Hepatocyte (in vitro differentiated cells): ENCODE measurements around the gene ENG. TPM values are rescaled to one million over a fixed set of nuclear protein-coding genes. Genes with fewer than 3 reads are reported as not detected.
A peak's percentile ranks its signal among the peaks of the same experiment; 100 is the strongest.

Experiments
- DNase-seq: peaks from one replicate; pipeline ENCODE4 v3.0.0-alpha.2; 2016; ENCODE audit warnings: low spot score
- H2AFZ ChIP-seq: fragments of 200-600 bp; sonication (generic); 2 replicates; pipeline ENCODE4 v1.6.0; 2016; ENCODE audit warnings: antibody characterized with exemption, mild to moderate bottlenecking
- H3K27ac ChIP-seq: fragments of 200-600 bp; sonication (generic); 2 replicates; pipeline ENCODE4 v1.5.1; 2016; ENCODE audit warnings: mild to moderate bottlenecking
- H3K27me3 ChIP-seq: fragments of 200-600 bp; sonication (generic); 2 replicates; pipeline ENCODE4 v1.6.1; 2016
- H3K36me3 ChIP-seq: fragments of 200-600 bp; sonication (generic); replicated peaks from 2 replicates; pipeline ENCODE4 v1.5.1; 2016; ENCODE audit warnings: low read depth; ENCODE audit not compliant: insufficient read depth
- H3K4me1 ChIP-seq: fragments of 200-600 bp; sonication (generic); 2 replicates; pipeline ENCODE4 v1.5.1; 2016; ENCODE audit warnings: mild to moderate bottlenecking, moderate library complexity; ENCODE audit not compliant: insufficient read depth
- H3K4me2 ChIP-seq: fragments of 200-600 bp; sonication (generic); 2 replicates; pipeline ENCODE4 v1.6.0; 2016
- H3K4me3 ChIP-seq: fragments of 200-600 bp; sonication (generic); 2 replicates; pipeline ENCODE4 v1.5.1; 2016; ENCODE audit warnings: mild to moderate bottlenecking
- H3K79me2 ChIP-seq: fragments of 200-600 bp; sonication (generic); 2 replicates; pipeline ENCODE4 v1.6.0; 2017; ENCODE audit warnings: mild to moderate bottlenecking
- H3K9me2 ChIP-seq: fragments of 200-600 bp; sonication (generic); replicated peaks from 2 replicates; pipeline ENCODE4 v1.6.0; 2017; ENCODE audit warnings: mild to moderate bottlenecking; ENCODE audit not compliant: insufficient read depth
- H3K9me3 ChIP-seq: fragments of 200-600 bp; sonication (generic); 2 replicates; pipeline ENCODE4 v1.5.1; 2016; ENCODE audit warnings: low read depth, mild to moderate bottlenecking
- H4K20me1 ChIP-seq: fragments of 200-600 bp; sonication (generic); 2 replicates; pipeline ENCODE4 v1.6.0; 2016; ENCODE audit warnings: mild to moderate bottlenecking; ENCODE audit not compliant: insufficient read depth, poor library complexity, severe bottlenecking
- CTCF ChIP-seq: fragments of 200-600 bp; sonication (generic); IDR thresholded peaks from 2 replicates; pipeline ENCODE4 v1.5.1; 2016; ENCODE audit warnings: antibody characterized with exemption, mild to moderate bottlenecking; ENCODE audit not compliant: poor library complexity
- EZH2 ChIP-seq: fragments of 200-600 bp; sonication (generic); IDR thresholded peaks from 2 replicates; pipeline ENCODE4 v1.6.1; 2016; ENCODE audit warnings: antibody characterized with exemption, mild to moderate bottlenecking, borderline replicate concordance
- EZH2phosphoT487 ChIP-seq: fragments of 200-600 bp; sonication (generic); IDR thresholded peaks from one replicate; pipeline ENCODE4 v1.6.1; 2018; ENCODE audit warnings: antibody characterized with exemption, mild to moderate bottlenecking, low read depth, moderate library complexity; ENCODE audit not compliant: unreplicated experiment, severe bottlenecking
- WGBS: methylation state at CpG from one replicate; pipeline ENCODE4 v1.1.6; 2016; ENCODE audit warnings: low lambda C conversion rate; ENCODE audit errors: missing lambda C conversion rate; 5-methylcytosine and 5-hydroxymethylcytosine counted together
- polyA plus RNA-seq: library from polyadenylated mRNA; unstranded; fragments of >200 nt; fragmentation: Nextera tagmentation; extraction: Ambion mirVana; gene quantifications from 2 replicates; pipeline ENCODE4 v1.2.1, GENCODE V29; 2016
- total RNA-seq: library from RNA; depleted of rRNA; stranded (reverse); fragments of >200 nt; gene quantifications from 2 replicates; pipeline ENCODE4 v1.2.3, GENCODE V29; 2014

Gene ENG
- total and polyA plus RNA-seq, 2 experiments from 2014 or later = 6.8 to 21.2 TPM

GRCh38 chr9:127853312-127854183, 910 bp downstream of the ENG start:
- H2AFZ ChIP-seq = no peak overlapping the region
- no peak overlapping the region for H3K4me3 ChIP-seq
- DNase-seq = no peak
- WGBS = 77% methylated on average over 12 of the region's 13 CpGs
- no peaks in the 10 kb centered on the region for H4K20me1 ChIP-seq
- H3K27ac ChIP-seq = peak overlapping the region; percentile 57
- H3K9me2 ChIP-seq = no peaks in the 10 kb centered on the region
- no peaks in the 10 kb centered on the region for H3K27me3 ChIP-seq
- no peaks in the 10 kb centered on the region for H3K79me2 ChIP-seq
- H3K36me3 ChIP-seq = no peaks in the 10 kb centered on the region
- peak overlapping the region; percentile 79 for H3K4me2 ChIP-seq
- H3K4me1 ChIP-seq = peaks cover 11% of the 10 kb centered on the region
- TF ChIP-seq CTCF (no peak), EZH2 (no peak), EZH2phosphoT487 (no peak)
- no peaks in the 10 kb centered on the region for H3K9me3 ChIP-seq

GRCh38 chr9:127852829-127853228, 1.6 kb downstream of the ENG start:
- H2AFZ ChIP-seq = no peak overlapping the region
- no peak for DNase-seq
- no peak overlapping the region for H3K4me3 ChIP-seq
- no peaks in the 10 kb centered on the region for H3K36me3 ChIP-seq
- no peak overlapping the region for H3K27ac ChIP-seq
- H3K9me3 ChIP-seq = no peaks in the 10 kb centered on the region
- TF ChIP-seq EZH2phosphoT487 (no peak), EZH2 (no peak), CTCF (no peak)
- no peaks in the 10 kb centered on the region for H3K9me2 ChIP-seq
- no peaks in the 10 kb centered on the region for H3K27me3 ChIP-seq
- no peaks in the 10 kb centered on the region for H3K79me2 ChIP-seq
- no peaks in the 10 kb centered on the region for H4K20me1 ChIP-seq
- 79% methylated on average over 9 of the region's 9 CpGs for WGBS
- peaks cover 4% of the 10 kb centered on the region for H3K4me1 ChIP-seq
- peak overlapping the region; percentile 79 for H3K4me2 ChIP-seq

GRCh38 chr9:127850286-127850830, 4.1 kb downstream of the ENG start:
- Histone ChIP-seq H3K27me3 (no peaks in the 10 kb centered on the region), H3K79me2 (no peaks in the 10 kb centered on the region), H3K9me2 (no peaks in the 10 kb centered on the region), H3K36me3 (no peaks in the 10 kb centered on the region), H3K4me3 (no peak overlapping the region), H3K9me3 (no peaks in the 10 kb centered on the region), H4K20me1 (no peaks in the 10 kb centered on the region), H3K27ac (no peak overlapping the region), H3K4me2 (no peak overlapping the region), H2AFZ (no peak overlapping the region), H3K4me1 (peaks cover 15% of the 10 kb centered on the region)
- DNase-seq = no peak
- 91% methylated on average over 17 of the region's 17 CpGs for WGBS
- TF ChIP-seq EZH2 (no peak), EZH2phosphoT487 (no peak), CTCF (no peak)
